NCI-H526 (cell line): ENCODE measurements around the gene C1QTNF6.
"Not testable (repeated sequence)": the region's sequence is repeated elsewhere in the genome, so short reads cannot be mapped to it uniquely, and the experiment has no call there.

Experiments
- DNase-seq, 2 experiments: peaks; one replicate each; lab custom pipeline; 2025; lab: John Stamatoyannopoulos, UW

C1QTNF6 gene

DNA sequence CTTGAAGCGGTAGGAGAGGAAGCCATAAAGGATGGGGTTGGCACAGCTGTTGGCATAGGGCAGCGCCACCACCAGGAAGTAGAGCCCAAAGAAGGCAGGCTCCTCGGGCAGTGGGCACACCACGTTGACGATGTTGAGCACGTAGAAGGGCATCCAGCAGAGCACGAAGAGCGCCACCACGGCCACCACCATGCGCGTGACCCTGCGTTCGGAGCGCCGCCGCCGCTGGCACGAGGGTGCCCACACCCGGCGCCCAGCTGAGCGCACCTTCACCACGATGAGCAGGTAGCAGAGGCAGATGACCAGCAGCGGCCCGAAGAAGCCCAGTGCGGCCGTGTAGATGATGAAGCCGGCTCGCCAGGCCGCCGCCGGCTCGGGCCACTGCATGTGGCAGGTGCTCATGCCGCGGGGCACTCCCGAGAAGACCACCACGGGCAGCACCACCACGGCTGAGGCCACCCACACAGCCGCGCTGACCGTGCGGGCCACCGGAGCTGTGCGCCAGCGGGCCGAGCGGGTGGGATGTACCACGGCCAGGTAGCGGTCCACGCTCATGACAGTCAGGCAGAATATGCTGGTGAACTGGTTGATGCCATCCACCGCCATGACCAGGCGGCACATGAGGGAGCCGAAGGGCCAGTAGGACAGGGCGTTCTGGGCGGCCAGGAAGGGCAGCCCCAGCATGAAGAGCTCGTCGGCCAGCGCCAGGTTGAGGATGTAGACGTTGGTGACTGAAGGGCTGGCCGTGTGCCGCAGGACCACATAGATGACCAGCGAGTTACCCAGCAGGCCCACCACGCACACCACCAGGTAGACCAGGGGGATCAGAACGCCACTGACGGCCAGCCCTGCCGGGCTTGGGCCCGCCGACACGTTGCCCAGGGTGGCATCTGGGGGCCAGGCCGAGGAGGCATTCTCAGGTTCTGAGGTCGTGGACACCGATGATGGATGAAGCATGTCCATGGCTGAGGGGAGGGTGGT is 19.1 kb upstream of the C1QTNF6 start:
- no peak for DNase-seq

DNA sequence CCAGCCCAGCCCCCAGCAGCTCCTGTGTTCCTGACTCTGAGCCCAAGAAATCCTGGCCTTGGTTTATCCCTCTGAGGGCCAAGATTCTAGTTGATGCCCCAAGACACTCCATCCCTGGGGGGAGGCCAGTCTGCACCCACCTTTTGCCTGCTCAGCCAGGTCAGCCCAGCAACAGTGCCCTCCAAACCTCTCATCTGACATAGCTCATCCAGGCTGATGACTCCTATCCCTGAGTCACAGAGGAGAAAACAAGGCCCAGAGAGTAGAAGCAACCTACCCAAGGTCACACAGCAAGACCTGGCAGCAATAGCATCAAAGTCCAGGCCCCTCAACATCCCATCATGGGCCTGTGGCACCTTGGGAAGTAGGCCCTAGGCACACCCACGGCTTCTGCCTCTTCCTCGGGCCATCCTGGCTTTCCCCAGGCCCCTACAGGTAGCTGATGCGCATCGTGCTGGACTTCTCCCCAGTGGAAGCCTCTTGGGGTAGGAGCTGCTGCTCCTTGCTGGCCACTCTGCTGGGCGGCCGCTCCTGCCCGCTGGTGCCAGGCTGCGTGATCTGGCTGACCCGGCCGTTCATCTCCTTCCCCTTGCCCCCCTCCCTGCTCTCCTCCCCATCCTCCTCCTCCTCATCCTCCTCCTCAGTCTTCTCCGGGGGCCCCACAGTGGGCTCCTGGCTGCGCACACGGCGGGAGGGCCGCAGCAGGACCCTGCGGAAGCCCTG is 18.2 kb upstream of the C1QTNF6 start:
- DNase-seq: no peak

DNA sequence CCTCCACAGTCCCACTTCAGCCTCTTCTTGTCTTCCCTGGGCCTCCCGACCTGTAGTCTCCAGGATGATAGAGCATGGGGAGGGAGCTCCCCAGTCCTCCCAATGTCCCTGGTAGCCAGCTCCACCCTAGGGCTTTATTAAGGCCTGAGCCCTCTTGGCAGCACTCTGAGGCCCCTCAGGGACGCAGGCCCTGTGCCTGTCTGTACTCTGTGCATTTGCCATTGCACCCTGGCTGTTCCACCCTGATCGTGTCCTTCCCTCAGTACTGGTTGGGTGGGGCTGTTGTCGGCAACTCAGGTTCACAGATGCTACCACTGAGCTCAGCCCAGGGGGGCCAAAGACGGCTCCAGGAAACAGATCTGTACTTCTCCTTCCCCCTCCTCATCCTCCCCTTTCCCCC is 17.0 kb upstream of the C1QTNF6 start:
- DNase-seq: no peak

DNA sequence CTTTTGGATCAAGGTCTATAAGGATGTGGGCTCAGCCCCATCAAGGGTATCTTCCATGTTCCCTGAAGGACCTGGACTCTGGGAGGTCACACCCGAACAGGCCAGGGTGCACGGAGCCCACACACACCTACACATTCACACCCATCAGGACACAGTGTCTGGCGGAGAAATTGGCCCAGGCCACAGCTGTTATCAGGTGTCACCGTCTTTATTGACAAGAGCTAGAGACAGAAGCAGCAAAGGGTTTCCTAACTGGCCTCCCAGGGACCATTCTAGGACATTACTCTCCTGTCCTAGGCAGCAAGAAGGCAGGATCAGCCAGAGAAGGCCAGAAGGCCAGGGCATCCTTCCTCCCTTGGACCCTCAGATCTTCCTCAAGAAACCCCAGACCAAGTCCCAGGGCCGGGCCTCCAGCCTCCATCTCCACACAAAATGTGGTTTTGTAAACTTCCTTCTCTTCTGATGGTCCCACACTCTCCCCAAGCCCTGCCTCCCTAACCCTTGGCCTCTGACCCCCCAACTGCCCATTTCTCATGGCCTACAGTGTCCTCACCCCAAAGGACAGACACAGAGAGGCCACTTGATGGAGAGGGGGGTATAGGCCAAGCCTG is 16.1 kb upstream of the C1QTNF6 start:
- DNase-seq: no peak

DNA sequence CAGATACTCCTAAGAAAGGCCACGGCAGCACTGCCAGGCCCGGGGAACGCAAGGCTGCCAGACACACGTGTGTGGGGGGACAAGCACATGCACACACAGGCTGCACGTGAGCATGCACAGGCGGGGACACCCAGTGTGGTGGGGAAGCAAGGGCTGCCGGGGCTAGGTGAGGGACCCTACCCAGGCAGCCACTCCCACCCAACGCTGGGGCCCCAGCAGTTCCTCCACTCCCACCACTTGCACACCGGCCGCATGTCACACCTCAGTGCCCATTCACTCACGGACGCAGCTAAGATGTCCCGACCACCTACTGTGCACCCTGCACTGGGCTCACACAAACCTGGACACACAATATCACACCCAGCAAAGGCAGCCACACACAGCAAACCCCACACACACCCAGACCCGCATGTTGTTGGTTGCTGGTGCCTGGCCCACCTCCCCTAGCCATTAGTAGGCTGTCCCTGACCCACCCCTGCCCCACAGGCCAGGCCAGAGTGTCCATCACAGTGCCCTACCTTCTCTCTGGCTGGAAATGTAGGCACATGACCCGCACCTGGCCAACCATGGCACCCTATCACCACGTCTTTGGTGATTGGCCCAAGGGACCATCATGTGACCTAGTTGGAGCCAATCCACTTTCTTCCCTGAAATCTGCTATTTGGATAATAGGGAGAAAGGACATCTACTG is 15.5 kb upstream of the C1QTNF6 start:
- DNase-seq: no peak

DNA sequence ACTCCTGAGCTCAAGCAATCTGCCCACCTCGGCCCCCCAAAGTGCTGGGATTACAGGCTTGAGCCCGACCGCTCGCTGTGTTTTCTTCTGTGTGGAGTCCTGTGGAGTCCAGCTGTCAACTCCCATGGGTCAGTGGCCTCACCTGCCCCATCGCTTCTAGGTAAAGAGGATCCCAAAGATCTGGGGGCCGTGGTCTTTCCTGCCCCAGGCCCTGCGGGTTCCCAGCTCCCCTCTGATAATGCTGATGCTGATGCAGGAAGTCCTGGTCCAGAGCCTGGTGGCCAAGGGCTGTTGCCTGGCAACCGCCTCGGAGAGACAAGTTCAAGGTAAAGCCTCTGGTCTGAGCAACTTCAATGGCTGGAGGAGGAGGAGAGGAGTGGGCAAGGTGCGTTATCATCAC is 14.7 kb upstream of the C1QTNF6 start:
- no peak for DNase-seq

DNA sequence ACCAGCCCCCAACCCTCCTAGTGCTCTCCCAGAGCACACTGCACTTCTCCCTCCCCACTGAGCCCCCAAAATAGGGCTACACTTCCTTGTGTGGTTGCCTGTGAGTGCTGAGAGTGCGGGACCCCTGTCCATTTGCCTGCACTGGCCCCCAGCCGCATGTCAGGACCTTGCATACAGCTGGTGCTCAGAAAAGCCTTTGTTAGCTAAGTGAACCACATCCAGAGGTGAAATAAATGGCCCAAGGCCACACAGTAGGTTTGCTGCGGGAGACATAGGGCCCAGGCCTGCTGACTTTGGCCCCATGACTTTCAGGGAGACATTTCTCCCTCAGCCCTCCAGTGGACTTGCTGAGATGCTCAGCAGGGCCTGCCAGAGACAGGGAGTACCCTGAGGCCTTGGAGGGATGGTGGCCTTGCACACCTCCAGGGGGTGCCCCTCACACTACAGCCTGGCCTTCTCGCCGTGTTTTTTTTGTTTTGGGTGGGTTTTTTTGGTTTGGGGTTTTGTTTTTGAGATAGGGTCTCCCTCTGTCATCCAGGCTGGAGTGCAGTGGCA is 14.0 kb upstream of the C1QTNF6 start:
- no peak for DNase-seq

DNA sequence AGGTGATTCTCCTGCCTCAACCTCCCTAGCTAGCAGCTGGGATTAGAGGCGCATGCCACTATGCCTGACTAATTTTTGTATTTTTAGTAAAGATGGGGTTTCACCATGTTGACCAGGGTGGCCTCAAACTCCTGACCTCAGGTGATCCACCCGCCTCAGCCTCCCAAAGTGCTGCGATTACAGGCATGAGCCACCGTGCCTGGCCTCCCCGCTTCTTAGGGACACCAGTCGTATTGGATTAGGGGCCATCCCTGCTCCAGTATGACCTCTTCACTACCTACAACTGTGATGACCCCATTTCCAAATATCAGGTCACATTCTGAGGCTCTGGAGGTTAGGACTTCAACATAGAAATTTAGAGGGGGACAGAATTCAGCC is 13.4 kb upstream of the C1QTNF6 start:
- DNase-seq: not testable (repeated sequence)

DNA sequence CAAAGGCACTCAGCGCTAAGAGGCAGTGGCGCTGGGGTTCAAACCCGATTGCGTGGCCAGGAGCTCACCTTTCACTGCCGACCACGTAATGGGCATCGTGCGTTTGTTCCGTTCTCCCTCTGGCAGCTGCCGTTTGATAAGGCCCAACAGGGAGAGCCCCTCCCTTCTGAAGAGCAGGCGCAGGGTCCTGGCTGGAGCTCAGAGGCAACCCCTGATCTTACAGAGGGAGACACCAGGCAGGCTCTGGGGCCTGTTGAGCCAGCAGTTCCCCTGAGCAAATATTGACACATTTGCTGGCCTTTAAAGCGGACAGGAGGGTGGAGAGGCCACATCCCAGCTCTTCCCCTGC is 11.7 kb upstream of the C1QTNF6 start:
- peak in 1 of 2 experiments; percentile 67 for DNase-seq

DNA sequence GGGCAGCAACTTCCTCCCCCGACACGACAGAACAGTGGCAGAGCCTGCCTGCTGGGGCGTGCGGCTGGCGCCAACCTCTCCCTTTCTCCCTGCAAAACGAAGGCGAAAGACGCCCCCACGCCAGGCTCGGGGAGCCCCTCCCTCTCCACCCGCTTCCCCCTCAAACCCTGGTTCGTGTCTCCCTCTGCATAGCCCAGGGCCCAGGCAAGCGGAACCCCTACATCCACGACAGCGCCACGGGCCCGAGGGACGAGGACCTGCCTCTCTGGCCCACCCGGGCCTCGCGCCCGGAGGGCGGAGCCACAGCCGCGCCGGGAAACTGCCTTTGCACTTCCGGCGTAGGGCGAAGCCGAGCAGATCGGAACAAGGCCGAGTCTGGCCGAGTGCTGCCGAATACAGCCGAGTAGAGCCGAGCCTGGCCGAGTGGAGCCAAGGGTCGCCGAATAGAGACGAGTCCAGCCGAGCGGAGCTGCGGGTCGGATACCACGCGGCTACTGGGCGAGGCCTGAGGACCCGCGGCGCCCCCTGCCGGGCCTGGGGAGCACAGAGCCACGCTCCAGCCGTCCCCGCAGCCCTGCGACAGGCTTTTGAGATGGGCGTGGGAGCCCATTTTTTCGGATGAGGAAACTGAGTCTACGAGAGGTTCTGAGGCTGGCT is 11.2 kb upstream of the C1QTNF6 start:
- peak; percentile 89 to 96 for DNase-seq

DNA sequence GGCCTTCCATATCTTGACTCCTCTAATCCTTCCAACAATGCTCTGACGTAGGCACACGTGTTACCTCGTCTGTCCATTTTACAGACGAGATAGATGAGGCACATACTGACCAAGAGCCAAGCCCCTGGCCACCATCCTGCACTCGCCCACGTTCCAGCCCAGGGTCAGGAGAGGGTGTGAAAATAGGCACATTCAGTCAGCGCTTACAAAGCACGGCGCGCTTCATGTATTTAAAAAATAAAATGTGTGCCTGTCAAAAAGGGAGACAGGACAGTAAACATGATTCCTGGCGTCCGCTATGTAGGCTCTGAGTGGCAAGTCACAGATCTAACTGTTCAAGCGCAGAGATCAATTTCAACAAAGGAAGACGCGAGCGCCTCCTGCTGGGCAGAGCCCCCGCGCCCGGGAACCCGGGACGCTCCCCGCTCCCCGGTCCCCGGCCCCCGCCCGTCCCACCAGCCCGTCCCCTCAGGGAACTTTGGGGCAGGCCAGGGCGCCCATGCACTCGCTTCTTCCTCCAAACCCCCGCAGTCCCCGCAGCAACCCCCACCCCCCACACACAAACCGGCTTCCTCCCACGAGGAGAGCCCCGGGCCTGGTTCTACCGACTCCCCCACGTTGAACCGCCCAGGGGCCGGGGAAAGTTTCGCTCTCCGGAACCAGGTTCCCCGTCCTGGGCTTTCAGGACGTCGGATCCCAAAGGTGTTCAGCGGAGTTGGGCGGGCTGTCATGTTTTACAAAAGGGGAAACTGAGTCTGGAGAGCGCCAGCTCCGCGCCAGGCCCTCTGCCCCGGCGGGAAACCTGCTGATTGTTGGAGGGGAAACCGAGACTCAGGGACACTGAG is 10.4 kb upstream of the C1QTNF6 start:
- DNase-seq: peak; percentile 21 to 67

DNA sequence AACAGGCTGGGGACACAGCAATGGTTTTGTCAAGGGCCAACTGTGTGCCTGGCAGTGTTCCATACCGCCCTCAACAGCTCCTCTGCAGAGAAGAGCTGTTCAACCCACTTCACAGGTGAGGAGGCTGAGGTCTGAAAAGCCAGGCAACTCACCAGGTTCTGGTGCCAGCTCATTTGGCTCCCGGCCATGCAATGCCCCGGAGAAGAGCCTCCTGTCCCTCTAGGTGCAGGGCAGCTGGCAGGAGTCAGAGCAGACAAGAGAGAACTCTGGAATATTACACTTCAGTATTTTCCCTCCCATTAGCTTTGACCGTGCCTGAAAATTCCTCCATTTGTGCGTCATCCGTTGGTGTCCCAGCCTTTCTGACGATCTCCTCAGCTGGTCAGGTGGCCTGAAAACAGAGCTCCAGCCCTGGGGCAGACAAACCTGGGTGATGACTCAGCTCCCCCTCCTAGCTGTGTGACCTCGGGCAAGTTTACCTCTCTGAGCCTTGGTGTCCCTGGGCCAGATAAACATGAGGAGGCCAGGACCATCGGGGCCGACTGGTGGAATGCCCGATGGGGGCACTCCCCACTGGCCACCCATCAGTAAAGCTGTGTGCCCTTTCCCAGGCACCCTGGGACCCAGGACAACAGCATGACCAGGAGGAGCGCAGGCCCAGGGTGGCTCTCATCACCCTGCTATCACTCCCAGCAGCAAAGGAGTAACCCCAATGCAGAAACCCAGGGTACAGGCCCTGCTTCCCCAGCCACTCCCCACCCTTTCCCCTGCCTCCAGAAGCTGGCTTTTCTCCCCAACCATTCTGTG is 9.6 kb upstream of the C1QTNF6 start:
- DNase-seq: no peak

DNA sequence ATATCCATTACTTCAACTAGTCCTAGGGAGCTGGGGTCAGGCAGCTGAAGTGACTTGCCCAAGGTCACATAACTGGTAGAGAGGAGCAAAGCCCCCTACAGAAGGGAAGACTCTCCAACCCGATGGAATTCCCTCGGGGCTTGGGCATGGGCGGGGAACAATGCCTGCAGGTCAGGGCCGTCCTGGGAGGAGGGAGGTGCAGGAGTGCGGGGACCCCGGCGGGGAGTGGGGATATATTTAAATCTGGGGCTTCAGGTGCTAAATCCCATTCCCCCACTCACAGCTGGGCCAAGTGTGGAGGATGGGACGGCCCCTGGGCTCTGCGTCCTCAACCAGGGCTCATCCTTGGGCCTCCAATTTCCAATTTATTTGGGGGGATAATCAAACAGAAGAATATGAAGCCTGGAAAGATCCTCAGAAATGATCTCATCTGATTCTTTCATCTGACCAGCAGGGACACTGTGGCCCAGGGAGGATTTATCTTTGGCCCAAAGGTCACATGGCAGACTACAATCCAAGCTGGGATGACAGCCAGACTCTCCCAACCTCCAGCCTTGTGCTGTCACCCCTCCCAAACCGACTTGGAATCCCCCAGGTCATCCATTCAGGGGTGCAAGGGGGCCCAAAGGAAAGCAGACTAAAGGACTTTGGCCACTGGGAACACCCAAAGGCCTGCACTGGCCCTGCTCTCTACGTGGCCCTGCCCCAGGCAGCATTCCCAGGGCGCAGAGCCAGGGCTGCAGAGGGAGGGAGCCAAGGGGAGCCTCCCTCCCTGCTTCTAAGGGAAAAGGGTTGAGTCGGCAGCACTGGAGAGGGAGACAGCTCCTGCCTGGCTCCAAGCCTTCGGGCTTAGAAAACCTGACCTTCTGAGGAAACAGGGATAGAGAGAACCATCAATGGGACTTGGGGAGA is 8.7 kb upstream of the C1QTNF6 start:
- DNase-seq: no peak

DNA sequence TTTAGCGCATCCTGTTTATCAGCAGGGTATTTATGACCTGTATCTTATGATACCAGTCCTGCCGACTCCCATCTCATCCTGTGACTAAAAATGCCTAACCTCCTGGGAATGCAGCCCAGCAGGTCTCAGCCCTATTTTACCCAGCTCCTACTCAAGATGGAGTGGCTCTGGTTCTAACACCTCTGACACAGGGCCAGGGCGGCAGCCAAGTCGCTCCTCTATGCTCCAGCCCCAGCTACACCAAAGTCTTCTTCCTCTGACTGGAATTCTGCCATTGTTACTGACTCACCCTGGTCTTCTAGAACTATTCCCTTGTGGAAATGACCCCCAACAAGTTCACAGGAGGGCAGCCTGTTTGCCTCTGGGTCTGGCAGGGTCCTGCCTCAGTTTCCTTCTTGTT is 7.9 kb upstream of the C1QTNF6 start:
- DNase-seq: no peak

DNA sequence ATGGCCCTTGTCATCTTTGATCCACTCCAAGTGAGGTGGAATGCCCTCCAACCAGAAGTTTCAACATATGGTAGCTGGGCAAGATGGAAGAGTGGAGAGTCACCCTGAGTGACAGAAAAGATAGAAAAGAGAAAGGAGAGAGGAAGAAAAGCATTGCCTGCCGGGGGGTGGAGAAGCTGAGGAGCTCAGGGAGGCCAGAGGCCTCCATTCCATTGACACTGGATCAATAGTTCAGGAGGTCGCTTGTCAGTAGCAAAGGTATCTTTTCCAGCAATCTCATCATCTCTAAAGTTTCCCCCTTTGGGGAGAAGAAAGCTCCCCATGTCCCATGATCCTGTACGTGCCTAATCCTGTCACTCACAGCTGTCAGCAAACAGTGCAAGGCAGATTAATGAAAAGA is 6.7 kb upstream of the C1QTNF6 start:
- DNase-seq: no peak

DNA sequence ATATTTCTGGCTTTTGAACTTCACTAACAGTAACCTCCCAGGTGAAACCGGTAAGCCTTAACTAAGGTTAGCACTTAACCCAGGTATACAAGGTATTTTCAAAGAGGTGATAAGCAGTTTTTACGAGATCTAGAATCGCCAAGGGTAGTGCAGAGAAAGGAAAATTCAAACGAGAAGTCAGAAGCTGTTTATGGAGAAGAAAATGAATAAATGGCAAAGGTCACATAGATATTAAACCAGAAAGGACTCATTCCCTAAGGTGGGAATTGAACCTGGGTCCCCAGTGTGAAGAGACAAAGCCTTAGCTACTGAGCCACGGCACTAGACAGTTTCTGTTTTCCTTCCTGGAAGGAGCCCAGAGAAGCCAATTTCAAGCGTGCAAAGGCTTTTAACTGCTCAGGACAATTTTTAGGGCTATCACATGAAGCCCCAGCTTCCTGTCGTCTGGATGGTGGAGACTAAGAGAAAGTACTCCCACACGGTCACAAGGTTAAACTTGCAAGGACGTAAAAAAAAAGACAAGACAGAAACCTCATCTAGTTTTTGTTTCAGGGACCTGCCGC is 5.7 kb upstream of the C1QTNF6 start:
- DNase-seq: no peak

DNA sequence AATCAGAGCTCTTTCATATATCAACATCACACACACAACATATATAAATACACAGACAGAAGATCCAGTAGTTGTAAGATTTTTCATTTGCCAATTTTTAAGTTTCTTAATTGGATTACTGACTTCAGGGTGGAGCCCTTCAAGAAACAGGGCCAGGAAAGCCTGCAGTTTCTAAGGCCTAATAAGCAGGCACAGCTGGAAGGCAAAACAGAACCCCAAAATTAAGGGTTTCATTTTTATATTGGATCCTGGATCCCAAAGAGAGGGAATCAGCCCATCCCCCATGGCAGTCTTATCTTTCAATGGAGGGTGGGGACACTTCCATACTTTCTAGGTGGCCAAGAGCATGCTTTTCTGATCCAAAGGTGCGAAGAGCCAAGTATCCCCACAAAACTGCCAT is 4.7 kb upstream of the C1QTNF6 start:
- no peak for DNase-seq

DNA sequence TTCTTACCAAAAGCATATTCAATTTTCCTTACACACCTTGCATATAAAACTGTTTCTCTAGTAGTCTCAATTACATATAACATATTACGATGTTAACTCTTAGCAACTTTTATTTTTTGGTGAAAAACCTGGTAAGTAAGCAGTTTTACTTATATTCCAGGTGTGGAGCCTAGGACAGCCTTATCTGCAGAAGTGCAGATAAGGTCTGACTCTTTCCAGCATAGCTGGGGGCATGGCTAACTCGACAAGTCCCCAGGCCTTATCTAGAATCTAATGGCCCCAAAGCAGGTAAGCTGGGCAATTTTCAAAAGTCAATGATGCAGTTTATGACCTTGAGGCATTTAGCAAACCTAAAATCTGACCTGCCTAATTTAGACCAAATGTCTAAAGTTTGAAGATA is 4.2 kb upstream of the C1QTNF6 start:
- no peak for DNase-seq
